RWPE2 (cell line): ENCODE data around the gene ERBB4.

Experiments used
- ATAC-seq: fragments of 200-7000 bp; cut with Tn5 transposase; 3 replicates; pipeline ENCODE4 v1.9.1; 2021; ENCODE audit warnings: low read depth
- DNase-seq: peaks from one replicate; pipeline ENCODE4 v3.0.0-alpha.2; 2020; ENCODE audit warnings: low spot score
- H3K27ac ChIP-seq: fragments of 450-650 bp; 2 replicates; pipeline ENCODE4 v1.5.1; 2017; ENCODE audit warnings: mild to moderate bottlenecking; ENCODE audit not compliant: poor library complexity, severe bottlenecking
- H3K27me3 ChIP-seq: fragments of 250-450 bp; sonication (Bioruptor Pico); 2 replicates; pipeline ENCODE4 v1.5.1; 2021; ENCODE audit warnings: mild to moderate bottlenecking, moderate library complexity; ENCODE audit not compliant: insufficient read depth, poor library complexity, severe bottlenecking
- H3K36me3 ChIP-seq: fragments of 250-450 bp; sonication (Bioruptor Pico); 2 replicates; pipeline ENCODE4 v1.5.1; 2020; ENCODE audit warnings: low read depth, mild to moderate bottlenecking, moderate library complexity
- H3K4me1 ChIP-seq: fragments of 250-450 bp; sonication (Bioruptor Pico); 2 replicates; pipeline ENCODE4 v1.5.1; 2021; ENCODE audit warnings: mild to moderate bottlenecking, moderate library complexity; ENCODE audit not compliant: insufficient read depth, poor library complexity, severe bottlenecking
- H3K4me3 ChIP-seq: fragments of 250-450 bp; sonication (Bioruptor Pico); 2 replicates; pipeline ENCODE4 v1.5.1; 2021; ENCODE audit warnings: mild to moderate bottlenecking, moderate library complexity; ENCODE audit not compliant: severe bottlenecking
- H3K9me3 ChIP-seq: fragments of 250-450 bp; sonication (Bioruptor Pico); 2 replicates; pipeline ENCODE4 v1.5.1; 2021; ENCODE audit warnings: mild to moderate bottlenecking, moderate library complexity; ENCODE audit not compliant: severe bottlenecking
- CTCF ChIP-seq: fragments of 450-650 bp; IDR thresholded peaks from one replicate; pipeline ENCODE4 v1.5.1; 2017; ENCODE audit warnings: mild to moderate bottlenecking, moderate library complexity; ENCODE audit not compliant: poor library complexity, severe bottlenecking

The ERBB4 gene

DNA sequence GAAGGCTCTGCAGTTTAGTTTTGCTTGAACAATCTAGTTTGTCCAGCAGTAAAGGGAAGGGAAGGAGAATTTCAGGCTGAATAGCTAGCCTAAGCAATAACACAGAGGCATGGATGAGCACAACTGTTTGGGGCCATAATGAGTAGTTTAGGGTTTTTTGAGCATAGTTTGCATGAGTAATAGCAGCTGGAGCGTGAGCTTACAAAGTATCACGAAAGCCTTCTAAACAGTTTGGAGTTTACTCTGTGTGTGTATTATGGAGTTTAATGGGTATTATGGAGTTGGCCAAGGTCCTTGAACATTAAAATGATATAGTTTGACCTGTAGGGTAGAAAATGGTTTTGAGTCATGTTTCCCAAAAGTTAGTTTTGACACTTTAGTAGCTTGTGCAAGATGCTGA lies 782.3 kb downstream of the ERBB4 start:
- TF ChIP-seq CTCF, result no peak

DNA sequence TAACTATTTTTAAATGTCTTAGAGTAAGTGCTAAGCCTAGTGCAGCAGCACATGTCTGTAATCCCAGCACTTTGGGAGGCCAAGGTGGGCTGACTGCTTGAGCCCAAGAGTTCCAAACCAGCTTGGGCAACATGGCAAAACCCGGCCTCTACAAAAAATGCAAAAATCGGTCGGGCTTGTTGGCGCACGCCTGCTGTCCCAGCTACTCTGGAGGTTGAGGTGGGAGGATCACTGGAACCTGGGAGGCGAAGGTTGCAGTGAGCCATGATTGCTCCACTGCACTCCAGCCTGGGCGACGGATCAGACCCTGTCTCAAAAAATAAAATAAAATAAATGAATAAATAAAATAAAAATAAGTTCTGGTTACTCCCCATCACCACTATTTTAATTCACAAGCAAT lies 783.4 kb downstream of the ERBB4 start:
- H3K4me1 ChIP-seq, result no peaks in the 10 kb centered on the region
- H3K9me3 ChIP-seq, result no peaks in the 10 kb centered on the region
- no peak for ATAC-seq
- DNase-seq, result no peak
- TF ChIP-seq CTCF, result no peak
- no peak overlapping the region for H3K27ac ChIP-seq
- no peak overlapping the region for H3K4me3 ChIP-seq
- H3K27me3 ChIP-seq, result no peaks in the 10 kb centered on the region
- H3K36me3 ChIP-seq, result no peaks in the 10 kb centered on the region

More for the DNA sequence above, 782.3 kb downstream of the ERBB4 start:
- H3K36me3 ChIP-seq, result no peaks in the 10 kb centered on the region
- H3K27ac ChIP-seq, result no peak overlapping the region
- DNase-seq (no peak), ATAC-seq (no peak)
- no peak overlapping the region for H3K4me3 ChIP-seq
- H3K9me3 ChIP-seq, result no peaks in the 10 kb centered on the region
- H3K27me3 ChIP-seq, result no peaks in the 10 kb centered on the region
- no peaks in the 10 kb centered on the region for H3K4me1 ChIP-seq

GRCh38 chr2:211751848-211752247 lies 786.8 kb downstream of the ERBB4 start:
- H3K4me3 ChIP-seq, result no peak overlapping the region
- H3K4me1 ChIP-seq, result no peaks in the 10 kb centered on the region
- H3K27me3 ChIP-seq, result no peaks in the 10 kb centered on the region
- H3K36me3 ChIP-seq, result no peaks in the 10 kb centered on the region
- no peak overlapping the region for H3K27ac ChIP-seq
- ATAC-seq (no peak), DNase-seq (no peak)
- H3K9me3 ChIP-seq, result no peaks in the 10 kb centered on the region
- TF ChIP-seq CTCF, result no peak

DNA sequence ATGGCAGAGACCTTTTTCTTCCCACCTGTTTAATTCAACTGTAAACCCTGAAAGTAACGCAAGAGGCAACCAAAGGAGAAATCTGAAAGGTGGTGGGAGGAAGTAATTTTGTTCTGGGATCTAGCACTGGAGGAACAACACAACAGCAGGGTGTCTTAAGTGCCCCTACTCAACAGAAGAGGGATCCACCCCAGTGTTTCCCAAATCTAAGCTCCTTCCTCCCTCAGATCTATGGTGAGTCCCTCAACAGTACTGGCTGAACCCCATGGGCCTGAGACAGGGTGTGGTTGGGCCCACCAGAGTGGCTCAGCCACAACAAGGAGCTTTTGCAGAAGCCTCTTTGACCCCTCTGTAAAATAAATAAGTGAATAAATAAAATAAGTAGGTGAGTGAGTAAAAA lies 790.3 kb downstream of the ERBB4 start:
- Histone ChIP-seq H3K4me3 (no peak overlapping the region), H3K27me3 (no peaks in the 10 kb centered on the region), H3K4me1 (no peaks in the 10 kb centered on the region), H3K36me3 (no peaks in the 10 kb centered on the region), H3K27ac (no peak overlapping the region), H3K9me3 (no peaks in the 10 kb centered on the region)
- DNase-seq (no peak), ATAC-seq (no peak)
- TF ChIP-seq CTCF, result no peak

DNA sequence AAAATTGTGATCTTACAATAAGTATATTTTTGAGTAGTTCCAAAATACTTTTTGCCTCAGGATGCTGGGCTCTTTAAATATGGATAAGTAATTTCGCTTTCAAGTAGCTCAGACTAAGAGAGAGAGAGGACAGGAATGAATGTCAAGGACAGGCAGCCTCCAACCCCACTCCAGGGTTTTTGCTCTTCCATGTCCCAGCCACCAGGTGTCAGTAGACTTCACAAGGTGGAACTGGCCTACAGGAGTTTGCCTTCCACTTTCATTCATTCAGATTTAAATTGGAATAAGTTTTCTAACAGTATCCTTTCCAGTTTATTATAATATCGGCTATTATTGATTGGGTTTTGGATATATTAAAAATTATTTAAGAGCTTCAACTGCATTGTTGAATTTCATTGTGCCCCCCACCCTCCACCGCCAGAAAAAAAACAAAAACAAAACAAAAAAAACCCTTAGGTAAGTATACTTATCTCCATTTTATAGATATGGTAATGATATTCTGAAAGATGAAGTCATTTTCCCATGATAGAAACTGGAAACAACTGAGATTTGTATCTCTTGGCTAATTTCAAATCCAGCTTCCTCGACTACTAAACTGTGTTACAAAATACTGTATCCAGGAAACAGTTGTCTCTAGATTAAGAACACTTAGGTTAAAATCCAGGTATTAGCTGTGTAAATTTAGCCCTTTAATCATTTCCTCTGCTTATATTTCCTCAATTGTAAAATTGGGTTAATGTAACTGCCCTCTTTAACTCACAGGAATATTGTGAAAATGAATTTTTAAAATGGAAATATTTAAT lies 793.1 kb downstream of the ERBB4 start:
- peak; percentile 80 for TF ChIP-seq CTCF
- H3K4me3 ChIP-seq, result no peak overlapping the region
- H3K36me3 ChIP-seq, result no peaks in the 10 kb centered on the region
- ATAC-seq (peak; percentile 78), DNase-seq (no peak)
- no peaks in the 10 kb centered on the region for H3K4me1 ChIP-seq
- no peaks in the 10 kb centered on the region for H3K9me3 ChIP-seq
- no peaks in the 10 kb centered on the region for H3K27me3 ChIP-seq
- H3K27ac ChIP-seq, result no peak overlapping the region
